Gastrocnemius medialis (tissue), 4 donors: ENCODE data around the gene LILRA2. TPM values are rescaled to one million over a fixed set of nuclear protein-coding genes. Genes with fewer than 3 reads are reported as not detected.
"Not testable (repeated sequence)": the region's sequence is repeated elsewhere in the genome, so short reads cannot be mapped to it uniquely, and the experiment has no call there.

Experiments
- ATAC-seq, 2 donors: fragments of 150-250 bp; one replicate each; pipeline ENCODE4 v1.9.1; 2016
- DNase-seq, 2 donors: peaks; one replicate each; pipeline ENCODE4 v3.0.0-alpha.2; 2019
- H3K27ac ChIP-seq, 4 donors: fragments of 200-600 bp; sonication (generic); 1 replicate in 1 of 4; 2 replicates in 3 of 4; pipeline ENCODE4 v1.5.1; 2016 to 2018; ENCODE audit warnings: mild to moderate bottlenecking in 2 of 4, moderate library complexity in 1 of 4
- H3K27me3 ChIP-seq, 3 donors: fragments of 200-600 bp; sonication (generic) in 2 of 3; 1 replicate in 1 of 3; 2 replicates in 2 of 3; pipeline versions ENCODE4 v1.5.1 to v1.6.0; 2016 to 2019; ENCODE audit warnings: mild to moderate bottlenecking in 1 of 3, moderate library complexity in 1 of 3
- H3K36me3 ChIP-seq, 2 donors: fragments of 200-600 bp; sonication (generic) in 1 of 2; one replicate each; pipeline ENCODE4 v1.5.1; 2017 to 2018
- H3K4me1 ChIP-seq, 2 donors: fragments of 200-600 bp; sonication (generic) in 1 of 2; one replicate each; pipeline ENCODE4 v1.5.1; 2016 to 2017; ENCODE audit warnings: mild to moderate bottlenecking in 2 of 2
- H3K4me3 ChIP-seq, 4 donors: fragments of 200-600 bp; sonication (generic) in 3 of 4; 1 replicate in 1 of 4; 2 replicates in 3 of 4; pipeline ENCODE4 v1.5.1; 2016 to 2019; ENCODE audit warnings: mild to moderate bottlenecking in 2 of 4
- H3K9me3 ChIP-seq, 3 donors: fragments of 200-600 bp; sonication (generic) in 2 of 3; 1 replicate in 1 of 3; 2 replicates in 2 of 3; pipeline ENCODE4 v1.5.1; 2016 to 2019
- POLR2A ChIP-seq, 2 donors: fragments of 450-650 bp; IDR thresholded peaks; one replicate each; pipeline ENCODE4 v1.6.1; 2017; ENCODE audit warnings: antibody characterized with exemption in 2 of 2, mild to moderate bottlenecking in 2 of 2, moderate library complexity in 2 of 2
- in situ Hi-C, 4 donors: fragments of 200-750 bp; cut with MboI; loops; one replicate each; pipeline versions ENCODE4 v1.15.0 to v1.8.0; 2017; ENCODE audit warnings: low sequenced_read_pairs in 4 of 4
- intact Hi-C: fragments of 100-400 bp; cut with DNase I; formaldehyde crosslinking; loops from one replicate; pipeline ENCODE4 v1.15.1; 2023; ENCODE audit warnings: low total_unique reads
- total RNA-seq, 4 donors: library from RNA; depleted of rRNA; stranded (reverse); fragments of >200 nt; gene quantifications; one replicate each; pipeline versions ENCODE4 v1.1.0 to v1.2.3, GENCODE V29; 2016
- TF ChIP-seq, protein P1 (sequence below), 5 experiments: fragments of 450-650 bp in 3 of 5; fragments of 200-600 bp in 2 of 5; sonication (generic) in 2 of 5; IDR thresholded peaks in 4 of 5; conservative IDR thresholded peaks in 1 of 5; 1 replicate in 4 of 5; 2 replicates in 1 of 5; pipeline ENCODE4 v1.5.1; 2016 to 2019; ENCODE audit warnings: antibody characterized with exemption in 5 of 5, mild to moderate bottlenecking in 3 of 5, moderate library complexity in 3 of 5

Gene LILRA2
- total RNA-seq, 4 donors from 2014 or later: 0.44 to 1.0 (median 0.91) TPM; not detected in 1

- no peaks in the 10 kb centered on the region for H3K27me3 ChIP-seq
- DNase-seq: no peak
Observed at GRCh38 chr19:54626757-54627156, 53.2 kb downstream of the LILRA2 start.

GRCh38 chr19:54627912-54628311 lies 54.3 kb downstream of the LILRA2 start:
- H3K27ac ChIP-seq, H3K4me3 ChIP-seq, H3K4me1 ChIP-seq, H3K36me3 ChIP-seq, DNase-seq, H3K9me3 ChIP-seq, H3K27me3 ChIP-seq, intact Hi-C loops, ATAC-seq: not testable (repeated sequence)
- in situ Hi-C loops: loop anchor here in 1 of 4 donors (25.0 kb wide), 1 partner anchor 316 kb away; the partner anchor contains the start of gene LILRA5

More at GRCh38 chr19:54626757-54627156, 53.2 kb downstream of the LILRA2 start:
- Histone ChIP-seq H3K4me1 (no peaks in the 10 kb centered on the region), H3K27ac (no peak overlapping the region), H3K9me3 (no peaks in the 10 kb centered on the region), H3K36me3 (no peaks in the 10 kb centered on the region), H3K4me3 (no peak overlapping the region)
- in situ Hi-C loops (loop anchor here in 1 of 4 donors (25.0 kb wide), 1 partner anchor 314 kb away; the partner anchor contains the start of gene LILRA5), intact Hi-C loops (no loop called here)
- TF ChIP-seq POLR2A (IDR thresholded peaks at IDR 0.05): no peak
- TF ChIP-seq, protein P1, sequence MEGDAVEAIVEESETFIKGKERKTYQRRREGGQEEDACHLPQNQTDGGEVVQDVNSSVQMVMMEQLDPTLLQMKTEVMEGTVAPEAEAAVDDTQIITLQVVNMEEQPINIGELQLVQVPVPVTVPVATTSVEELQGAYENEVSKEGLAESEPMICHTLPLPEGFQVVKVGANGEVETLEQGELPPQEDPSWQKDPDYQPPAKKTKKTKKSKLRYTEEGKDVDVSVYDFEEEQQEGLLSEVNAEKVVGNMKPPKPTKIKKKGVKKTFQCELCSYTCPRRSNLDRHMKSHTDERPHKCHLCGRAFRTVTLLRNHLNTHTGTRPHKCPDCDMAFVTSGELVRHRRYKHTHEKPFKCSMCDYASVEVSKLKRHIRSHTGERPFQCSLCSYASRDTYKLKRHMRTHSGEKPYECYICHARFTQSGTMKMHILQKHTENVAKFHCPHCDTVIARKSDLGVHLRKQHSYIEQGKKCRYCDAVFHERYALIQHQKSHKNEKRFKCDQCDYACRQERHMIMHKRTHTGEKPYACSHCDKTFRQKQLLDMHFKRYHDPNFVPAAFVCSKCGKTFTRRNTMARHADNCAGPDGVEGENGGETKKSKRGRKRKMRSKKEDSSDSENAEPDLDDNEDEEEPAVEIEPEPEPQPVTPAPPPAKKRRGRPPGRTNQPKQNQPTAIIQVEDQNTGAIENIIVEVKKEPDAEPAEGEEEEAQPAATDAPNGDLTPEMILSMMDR (IDR thresholded peaks at IDR 0.05 in 4 of 5, conservative IDR thresholded peaks at IDR 0.05 in 1 of 5): no peak
- ATAC-seq: no peak

GRCh38 chr19:54630262-54630661 lies 56.7 kb downstream of the LILRA2 start, which contains the start of gene LILRB1:
LILRB1 (plus strand) TSS chr19:54630484; CDS start chr19:54631074, 590 bp downstream.
- not testable (repeated sequence) for ATAC-seq

GRCh38 chr19:54630782-54631181 lies 57.2 kb downstream of the LILRA2 start:
- intact Hi-C loops: no loop called here

More at GRCh38 chr19:54630262-54630661, 56.7 kb downstream of the LILRA2 start, which contains the start of gene LILRB1:
- H3K4me1 ChIP-seq, H3K4me3 ChIP-seq, H3K27ac ChIP-seq, H3K9me3 ChIP-seq, intact Hi-C loops, H3K27me3 ChIP-seq, H3K36me3 ChIP-seq, DNase-seq: not testable (repeated sequence)
- in situ Hi-C loops: loop anchor here in 1 of 4 donors (25.0 kb wide), 1 partner anchor 318 kb away; the partner anchor contains the start of gene LILRA5

GRCh38 chr19:54631489-54632337 lies 58.1 kb downstream of the LILRA2 start:
- ATAC-seq, H3K27ac ChIP-seq, H3K4me3 ChIP-seq, intact Hi-C loops, DNase-seq, H3K27me3 ChIP-seq, H3K36me3 ChIP-seq, H3K9me3 ChIP-seq, H3K4me1 ChIP-seq: not testable (repeated sequence)
- in situ Hi-C loops: loop anchor here in 1 of 4 donors (25.0 kb wide), 1 partner anchor 319 kb away; the partner anchor contains the start of gene LILRA5

More at GRCh38 chr19:54630782-54631181, 57.2 kb downstream of the LILRA2 start:
- Histone ChIP-seq H3K36me3 (no peaks in the 10 kb centered on the region), H3K27me3 (no peaks in the 10 kb centered on the region), H3K4me1 (no peaks in the 10 kb centered on the region), H3K4me3 (no peak overlapping the region), H3K9me3 (no peaks in the 10 kb centered on the region), H3K27ac (no peak overlapping the region)
- no peak for DNase-seq
- no peak for TF ChIP-seq POLR2A (IDR thresholded peaks at IDR 0.05)
- TF ChIP-seq, protein P1 (IDR thresholded peaks at IDR 0.05 in 4 of 5, conservative IDR thresholded peaks at IDR 0.05 in 1 of 5): no peak
- in situ Hi-C loops: loop anchor here in 1 of 4 donors (25.0 kb wide), 1 partner anchor 318 kb away; the partner anchor contains the start of gene LILRA5
- no peak for ATAC-seq

- H3K27me3 ChIP-seq, H3K27ac ChIP-seq, DNase-seq, intact Hi-C loops, ATAC-seq, H3K4me1 ChIP-seq, H3K4me3 ChIP-seq, H3K9me3 ChIP-seq, H3K36me3 ChIP-seq: not testable (repeated sequence)
- in situ Hi-C loops: loop anchor here in 1 of 4 donors (25.0 kb wide), 1 partner anchor 320 kb away; the partner anchor contains the start of gene LILRA5
Observed at GRCh38 chr19:54632517-54632916, 58.9 kb downstream of the LILRA2 start.
